Endothelial cell of umbilical vein (primary cell): ENCODE data around the gene USH2A. TPM values are rescaled to one million over a fixed set of nuclear protein-coding genes. Genes with fewer than 3 reads are reported as not detected.

ENCODE experiments used
- BruUV-seq: library from RNA; stranded (reverse); fragments of 400-500 nt; replicated peaks from 2 replicates; lab custom pipeline; 2021; lab: Mats Ljungman, UMichigan
- CTCF ChIA-PET: fragments of 300-600, 350-600 bp; sonication (Branson Sonifier 250); formaldehyde crosslinking; loops from one replicate; lab custom pipeline; 2021; ENCODE audit warnings: antibody characterized with exemption, inconsistent platforms; lab: Charles Lee
- POLR2A ChIA-PET: fragments of 300-600, 350-600 bp; sonication (Branson Sonifier 250); formaldehyde crosslinking; loops from one replicate; lab custom pipeline; 2021; ENCODE audit warnings: antibody characterized with exemption, inconsistent platforms; lab: Charles Lee
- DNase-seq: peaks from one replicate; pipeline ENCODE4 v3.0.0-alpha.2; 2011; ENCODE audit warnings: low read depth, low spot score
- FAIRE-seq: peaks from 2 replicates; lab custom pipeline; 2011; peaks lifted over from hg19 to GRCh38; lab: Jason Lieb, UNC
- H2AFZ ChIP-seq: 2 replicates; pipeline ENCODE4 v1.6.0; 2012; ENCODE audit warnings: low read depth, low read length, control low read depth, inconsistent platforms
- H3K27ac ChIP-seq: 2 replicates; pipeline ENCODE4 v1.5.1; 2011; ENCODE audit warnings: low read depth, mild to moderate bottlenecking, control low read depth, low read length, moderate library complexity; ENCODE audit not compliant: insufficient read depth
- H3K27me3 ChIP-seq, 2 experiments: 2 replicates each; pipeline versions ENCODE4 v1.6.0 to v1.6.1; 2011; ENCODE audit warnings: low read length in 2 of 2, mixed read lengths in 1 of 2; ENCODE audit not compliant: control insufficient read depth in 2 of 2, insufficient read depth in 2 of 2
- H3K36me3 ChIP-seq, 2 experiments: 2 replicates in 1 of 2; 3 replicates in 1 of 2; pipeline ENCODE4 v1.5.1; 2011; ENCODE audit warnings: low read length in 2 of 2, mild to moderate bottlenecking in 1 of 2, moderate library complexity in 1 of 2; ENCODE audit not compliant: control insufficient read depth in 2 of 2, insufficient read depth in 2 of 2; ENCODE audit errors: extremely low read depth in 1 of 2
- H3K4me1 ChIP-seq: 3 replicates; pipeline ENCODE4 v1.5.1; 2011; ENCODE audit warnings: mild to moderate bottlenecking, low read length; ENCODE audit not compliant: control insufficient read depth, insufficient read depth; ENCODE audit errors: extremely low read depth
- H3K4me2 ChIP-seq: 2 replicates; pipeline ENCODE4 v1.6.1; 2011; ENCODE audit warnings: low read length, control low read depth, mixed read lengths; ENCODE audit not compliant: insufficient read depth
- H3K4me3 ChIP-seq, 3 experiments: fragments of 200-600 bp in 1 of 3; sonication (generic), shearing (Covaris generic) in 1 of 3; replicated peaks in 1 of 3; 2 replicates each; pipeline ENCODE4 v1.5.1; 2011 to 2016; ENCODE audit warnings: control low read depth in 3 of 3, low read length in 3 of 3, mild to moderate bottlenecking in 2 of 3, inconsistent platforms in 1 of 3, low read depth in 1 of 3, moderate library complexity in 1 of 3; ENCODE audit not compliant: insufficient read depth in 1 of 3
- H3K79me2 ChIP-seq: 2 replicates; pipeline ENCODE4 v1.6.0; 2012; ENCODE audit warnings: low read length, inconsistent platforms; ENCODE audit not compliant: control insufficient read depth, insufficient read depth
- H3K9ac ChIP-seq: replicated peaks from 2 replicates; pipeline ENCODE3; 2011; ENCODE audit warnings: low read length, control low read depth; ENCODE audit not compliant: insufficient read depth; ENCODE audit errors: extremely low read depth
- H3K9me1 ChIP-seq: replicated peaks from 3 replicates; pipeline ENCODE4 v1.6.0; 2011; ENCODE audit warnings: mild to moderate bottlenecking, low read length; ENCODE audit not compliant: control insufficient read depth, insufficient read depth; ENCODE audit errors: extremely low read depth
- H3K9me3 ChIP-seq: replicated peaks from 2 replicates; pipeline ENCODE4 v1.5.1; 2012; ENCODE audit warnings: low read length, inconsistent platforms; ENCODE audit not compliant: control insufficient read depth, insufficient read depth
- H4K20me1 ChIP-seq: replicated peaks from 2 replicates; pipeline ENCODE3; 2011; ENCODE audit warnings: mild to moderate bottlenecking, low read length; ENCODE audit not compliant: control insufficient read depth, insufficient read depth; ENCODE audit errors: extremely low read depth
- CTCF ChIP-seq, 2 donors: IDR thresholded peaks; 1 replicate in 1 of 2; 2 replicates in 1 of 2; pipeline ENCODE4 v1.5.1; 2011; ENCODE audit warnings: low read length in 2 of 2, mild to moderate bottlenecking in 2 of 2, moderate library complexity in 2 of 2, control low read depth in 1 of 2, inconsistent platforms in 1 of 2, low read depth in 1 of 2; ENCODE audit not compliant: insufficient read depth in 1 of 2; ENCODE audit errors: extremely low read depth in 1 of 2
- EZH2 ChIP-seq: IDR thresholded peaks from 2 replicates; pipeline ENCODE4 v1.6.1; 2012; ENCODE audit warnings: borderline replicate concordance, low read depth, mild to moderate bottlenecking, moderate library complexity, low read length, inconsistent platforms; ENCODE audit not compliant: severe bottlenecking
- FOS ChIP-seq: IDR thresholded peaks from 2 replicates; pipeline ENCODE4 v1.6.1; 2011; ENCODE audit warnings: mild to moderate bottlenecking, low read length, moderate library complexity, borderline replicate concordance; ENCODE audit not compliant: insufficient read depth
- GATA2 ChIP-seq: IDR thresholded peaks from 2 replicates; pipeline ENCODE4 v1.7.0; 2011; ENCODE audit warnings: low read depth, mild to moderate bottlenecking, moderate library complexity, mixed read lengths, low read length; ENCODE audit not compliant: insufficient read length, insufficient read depth
- JUN ChIP-seq: IDR thresholded peaks from 2 replicates; pipeline ENCODE4 v1.6.1; 2011; ENCODE audit warnings: borderline replicate concordance, low read depth; ENCODE audit not compliant: insufficient read length, insufficient read depth
- MAX ChIP-seq: IDR thresholded peaks from 2 replicates; pipeline ENCODE4 v1.6.1; 2011; ENCODE audit not compliant: insufficient read depth, insufficient read length
- MYC ChIP-seq: IDR thresholded peaks from one replicate; pipeline ENCODE4 v1.6.1; 2011; ENCODE audit warnings: mild to moderate bottlenecking, low read depth, low read length
- POLR2A ChIP-seq: IDR thresholded peaks from 2 replicates; pipeline ENCODE4 v1.6.1; 2012; ENCODE audit warnings: low read depth, mild to moderate bottlenecking, control low read depth, low read length
- POLR2AphosphoS5 ChIP-seq: IDR thresholded peaks from 2 replicates; pipeline ENCODE4 v1.6.1; 2012; ENCODE audit warnings: low read depth, mild to moderate bottlenecking, control low read depth, low read length, moderate library complexity; ENCODE audit not compliant: insufficient read depth
- dilution Hi-C: fragments of 300-500 bp; cut with MboI; formaldehyde crosslinking; loops from one replicate; pipeline ENCODE4 v1.15.0; 2019; ENCODE audit warnings: low sequenced_read_pairs; ENCODE audit not compliant: extremely low pct_ligation_motif_present
- intact Hi-C: fragments of 100-400 bp; cut with micrococcal nuclease; formaldehyde crosslinking; loops from one replicate; pipeline ENCODE4 v1.10.0; 2022
- polyA plus RNA-seq, 4 experiments: library from polyadenylated mRNA; depleted of rRNA in 3 of 4; stranded (reverse) in 3 of 4; unstranded in 1 of 4; fragments of >200 nt; gene quantifications; 2 replicates each; pipeline versions ENCODE4 v1.2.1 to v1.2.3, GENCODE V29; 2011 to 2012; ENCODE audit warnings: missing spikeins in 1 of 4
- total RNA-seq: library from RNA; stranded (reverse); gene quantifications from 2 replicates; pipeline ENCODE4 v1.2.3, GENCODE V29; 2021

Gene USH2A
- total and polyA plus RNA-seq, 2 donors (not counting 3 experiments of a cell fraction or from before 2014, with no cell fraction given): not detected

- FAIRE-seq: no peak
- TF ChIP-seq FOS: no peak
- no peak for TF ChIP-seq JUN
- TF ChIP-seq CTCF (IDR thresholded peaks at IDR 0.05; ENCODE audit: extremely low read depth in 1 of 2, insufficient read depth in 1 of 2, low read depth in 1 of 2, low read length in 2 of 2): no peak
- no peak for TF ChIP-seq POLR2AphosphoS5
- H3K36me3 ChIP-seq: no peaks in the 10 kb centered on the region
- ChIA-PET CTCF (no interaction called here), POLR2A (no interaction called here)
- H4K20me1 ChIP-seq: no peaks in the 10 kb centered on the region
- H3K4me3 ChIP-seq: no peak overlapping the region
- no peaks in the 10 kb centered on the region for H3K9me1 ChIP-seq
- intact Hi-C loops (no loop called here), dilution Hi-C loops (no loop called here)
- no TSS peak for BruUV-seq
- no peak for DNase-seq
- no peaks in the 10 kb centered on the region for H3K4me1 ChIP-seq
- H2AFZ ChIP-seq: no peak overlapping the region
- no peaks in the 10 kb centered on the region for H3K79me2 ChIP-seq
- H3K9ac ChIP-seq: no peak overlapping the region
- H3K4me2 ChIP-seq: no peak overlapping the region
- H3K27me3 ChIP-seq: no peaks in the 10 kb centered on the region
- H3K27ac ChIP-seq: no peak overlapping the region
- H3K9me3 ChIP-seq: peaks cover 2% of the 10 kb centered on the region
Observed at GRCh38 chr1:216356945-216357344, 66.3 kb downstream of the USH2A start.

- intact Hi-C loops (no loop called here), dilution Hi-C loops (no loop called here)
- Histone ChIP-seq H3K9me3 (peaks cover 2% of the 10 kb centered on the region), H3K9me1 (no peaks in the 10 kb centered on the region), H2AFZ (no peak overlapping the region), H3K4me3 (no peak overlapping the region), H3K27me3 (no peaks in the 10 kb centered on the region), H3K27ac (no peak overlapping the region), H3K36me3 (no peaks in the 10 kb centered on the region), H3K4me2 (no peak overlapping the region), H3K9ac (no peak overlapping the region), H4K20me1 (no peaks in the 10 kb centered on the region), H3K79me2 (no peaks in the 10 kb centered on the region), H3K4me1 (no peaks in the 10 kb centered on the region)
- FAIRE-seq: no peak
- TF ChIP-seq MYC: no peak
- TF ChIP-seq FOS: no peak
- no peak for TF ChIP-seq CTCF (IDR thresholded peaks at IDR 0.05; ENCODE audit: extremely low read depth in 1 of 2, insufficient read depth in 1 of 2, low read depth in 1 of 2, low read length in 2 of 2)
- TF ChIP-seq JUN: no peak
- TF ChIP-seq POLR2A: no peak
- TF ChIP-seq GATA2: no peak
- no peak for TF ChIP-seq MAX
- no peak for TF ChIP-seq EZH2
- no peak for TF ChIP-seq POLR2AphosphoS5
- ChIA-PET POLR2A (no interaction called here), CTCF (no interaction called here)
- no TSS peak for BruUV-seq
- no peak for DNase-seq
Observed at GRCh38 chr1:216350186-216350585, 73.1 kb downstream of the USH2A start.
